B cell (primary cell): Measurements from ENCODE around the gene SLC2A4RG. TPM values are rescaled to one million over a fixed set of nuclear protein-coding genes. Genes with fewer than 3 reads are reported as not detected.
A peak's percentile ranks its signal among the peaks of the same experiment; 100 is the strongest.

Experiments
- ATAC-seq: fragments of 200-7000 bp; cut with Tn5 transposase; one replicate; pipeline ENCODE4 v1.10.0; 2021; ENCODE audit warnings: low read depth, mild to moderate bottlenecking, moderate number of reproducible peaks, moderate library complexity
- CTCF ChIA-PET: fragments of 350-600 bp; sonication (Branson Sonifier 250); formaldehyde crosslinking; loops from one replicate; lab custom pipeline; 2021; ENCODE audit warnings: antibody characterized with exemption, inconsistent platforms; lab: Charles Lee
- POLR2A ChIA-PET: fragments of 350-600 bp; sonication (Branson Sonifier 250); formaldehyde crosslinking; loops from one replicate; lab custom pipeline; 2021; ENCODE audit warnings: antibody characterized with exemption; lab: Charles Lee
- DNase-seq: peaks from one replicate; pipeline ENCODE4 v3.0.0; 2013
- H2AFZ ChIP-seq: 2 replicates; pipeline ENCODE4 v1.6.1; 2012; ENCODE audit warnings: mild to moderate bottlenecking, low read depth, low read length; ENCODE audit not compliant: insufficient read depth, poor library complexity, severe bottlenecking
- H3K27ac ChIP-seq, 2 donors: 1 replicate in 1 of 2; 2 replicates in 1 of 2; pipeline ENCODE4 v1.5.1; 2012 to 2013; ENCODE audit warnings: low read length in 2 of 2, mild to moderate bottlenecking in 2 of 2, moderate library complexity in 1 of 2
- H3K27me3 ChIP-seq, 4 experiments: fragments of 200-600 bp in 1 of 4; sonication (generic) in 1 of 4; replicated peaks in 1 of 4; 1 replicate in 2 of 4; 2 replicates in 2 of 4; pipeline versions ENCODE4 v1.6.1 to v1.7.0; 2013 to 2016; ENCODE audit warnings: low read length in 3 of 4, mild to moderate bottlenecking in 2 of 4, mixed read lengths in 1 of 4, moderate library complexity in 1 of 4; ENCODE audit not compliant: insufficient read depth in 4 of 4, control insufficient read depth in 3 of 4; ENCODE audit errors: control extremely low read depth in 1 of 4
- H3K36me3 ChIP-seq, 2 experiments: replicated peaks in 1 of 2; 1 replicate in 1 of 2; 2 replicates in 1 of 2; pipeline versions ENCODE4 v1.6.1 to v1.7.1; 2013; ENCODE audit warnings: low read length in 1 of 2; ENCODE audit not compliant: insufficient read depth in 2 of 2, control insufficient read depth in 1 of 2; ENCODE audit errors: control extremely low read depth in 1 of 2, extremely low read depth in 1 of 2
- H3K4me1 ChIP-seq, 2 donors: fragments of 200-600 bp in 1 of 2; sonication (generic) in 1 of 2; 1 replicate in 1 of 2; 2 replicates in 1 of 2; pipeline versions ENCODE4 v1.5.1 to v1.6.1; 2013 to 2017; ENCODE audit warnings: low read length in 2 of 2; ENCODE audit not compliant: control insufficient read depth in 2 of 2, insufficient read depth in 2 of 2
- H3K4me2 ChIP-seq: replicated peaks from 2 replicates; pipeline ENCODE3; 2012; ENCODE audit warnings: mild to moderate bottlenecking, low read depth, low read length; ENCODE audit not compliant: poor library complexity, severe bottlenecking
- H3K4me3 ChIP-seq, 5 experiments: fragments of 200-600 bp in 1 of 5; sonication (generic) in 1 of 5; 1 replicate in 3 of 5; 2 replicates in 2 of 5; pipeline versions ENCODE4 v1.5.1 to v1.7.0; 2011 to 2016; ENCODE audit warnings: low read length in 4 of 5, mild to moderate bottlenecking in 4 of 5, low read depth in 2 of 5, control low read depth in 1 of 5, moderate library complexity in 1 of 5; ENCODE audit not compliant: insufficient read depth in 1 of 5; ENCODE audit errors: control extremely low read depth in 1 of 5, extremely low read depth in 1 of 5
- H3K79me2 ChIP-seq: fragments of 200-600 bp; sonication (generic); one replicate; pipeline ENCODE4 v1.6.0; 2016; ENCODE audit warnings: low read length; ENCODE audit not compliant: control insufficient read depth, insufficient read depth
- H3K9ac ChIP-seq: fragments of 200-600 bp; sonication (generic); 2 replicates; pipeline ENCODE4 v1.6.1; 2017; ENCODE audit warnings: mild to moderate bottlenecking, low read length, moderate library complexity
- H3K9me3 ChIP-seq, 3 donors: one replicate each; pipeline versions ENCODE4 v1.6.1 to v1.7.1; 2013; ENCODE audit warnings: low read length in 2 of 3; ENCODE audit not compliant: control insufficient read depth in 2 of 3, insufficient read depth in 1 of 3; ENCODE audit errors: control extremely low read depth in 1 of 3
- H4K20me1 ChIP-seq: 2 replicates; pipeline ENCODE4 v1.6.0; 2012; ENCODE audit warnings: mild to moderate bottlenecking, low read length; ENCODE audit not compliant: insufficient read depth, control insufficient read depth, poor library complexity, severe bottlenecking
- H3K27ac Mint-ChIP-seq: one replicate; pipeline ENCODE4 v1.8.0; 2021; ENCODE audit warnings: mixed read lengths
- H3K27me3 Mint-ChIP-seq: one replicate; pipeline ENCODE4 v1.8.0; 2021; ENCODE audit warnings: mixed read lengths
- H3K4me1 Mint-ChIP-seq: one replicate; pipeline ENCODE4 v1.8.0; 2021; ENCODE audit warnings: mixed read lengths
- H3K4me3 Mint-ChIP-seq: one replicate; pipeline ENCODE4 v1.8.0; 2021; ENCODE audit warnings: mixed read lengths
- H3K9me3 Mint-ChIP-seq: one replicate; pipeline ENCODE4 v1.8.0; 2022; ENCODE audit warnings: mixed read lengths; ENCODE audit not compliant: insufficient read depth
- CTCF ChIP-seq: fragments of 200-600 bp; IDR thresholded peaks from one replicate; pipeline ENCODE4 v1.8.0; 2022; ENCODE audit warnings: antibody characterized with exemption, mild to moderate bottlenecking
- EZH2 ChIP-seq: IDR thresholded peaks from 2 replicates; pipeline ENCODE4 v1.6.1; 2012; ENCODE audit warnings: borderline replicate concordance, low read depth, mild to moderate bottlenecking, moderate library complexity, low read length; ENCODE audit not compliant: insufficient read depth, poor library complexity, severe bottlenecking
- WGBS: methylation state at CpG from one replicate; pipeline ENCODE4 v1.1.5; 2013; ENCODE audit warnings: missing lambda C conversion rate; ENCODE audit not compliant: insufficient coverage; 5-methylcytosine and 5-hydroxymethylcytosine counted together
- intact Hi-C: fragments of 100-400 bp; cut with micrococcal nuclease; formaldehyde crosslinking; loops from one replicate; pipeline ENCODE4 v1.10.0; 2022
- polyA plus RNA-seq: library from polyadenylated mRNA; depleted of rRNA; stranded (reverse); fragments of >200 nt; gene quantifications from 2 replicates; pipeline ENCODE4 v1.2.3, GENCODE V29; 2012
- total RNA-seq, 2 donors: library from RNA; stranded (reverse); fragments of 120-200 nt in 1 of 2; gene quantifications; 1 replicate in 1 of 2; 2 replicates in 1 of 2; pipeline versions ENCODE4 v1.2.3 to v1.2.4, GENCODE V29; 2013 to 2022

The SLC2A4RG gene
- total and polyA plus RNA-seq, 2 donors (not counting 1 experiment from before 2014, with no cell fraction given), result 39.7 to 49.4 TPM

GRCh38 chr20:63736893-63737694 lies 2.5 kb upstream of the SLC2A4RG start:
- Histone ChIP-seq H4K20me1 (peaks cover 52% of the 10 kb centered on the region), H3K4me3 (peak overlapping the region in 4 of 5 experiments; percentile 44 to 70 (median 48)), H3K27ac (peak overlapping the region; percentile 44), H3K4me1 (peaks cover 36 to 49% of the 10 kb centered on the region in 2 donors), H3K27me3 (no peaks in the 10 kb centered on the region), H3K9ac (peak overlapping the region; percentile 65), H3K36me3 (peaks cover 0 to 24% of the 10 kb centered on the region in 2 experiments), H3K79me2 (peaks cover 37% of the 10 kb centered on the region), H3K9me3 (no peaks in the 10 kb centered on the region), H2AFZ (peak overlapping the region; percentile 33), H3K4me2 (peak overlapping the region; percentile 93)
- ChIA-PET POLR2A (interaction anchor here (0.6 to 2.5 kb wide), 9 partner anchors 27 to 216 kb away, joined by 3 to 20 read pairs (median 4); partner anchors contain the start of genes ARFRP1, DNAJC5, GMEB2 and PPDPF), CTCF (interaction anchor here (1.0 to 1.6 kb wide), 3 partner anchors 24 to 199 kb away, joined by 3 to 4 read pairs (median 3); partner anchors contain the start of gene TPD52L2)
- peak overlapping the region; percentile 80 for H3K4me3 Mint-ChIP-seq
- ATAC-seq, result peak; percentile 17
- H3K27ac Mint-ChIP-seq, result peak overlapping the region; percentile 89
- no peaks in the 10 kb centered on the region for H3K27me3 Mint-ChIP-seq
- intact Hi-C loops, result loop anchor here (1.0 to 5.0 kb wide), 3 partner anchors 30 to 200 kb away; partner anchors contain the start of genes ARFRP1, PTK6 and RTEL1
- 5% methylated on average over 29 of the region's 30 CpGs for WGBS
- peaks cover 22% of the 10 kb centered on the region for H3K4me1 Mint-ChIP-seq
- TF ChIP-seq CTCF (no peak), EZH2 (no peak)
- H3K9me3 Mint-ChIP-seq, result no peaks in the 10 kb centered on the region
- peak; percentile 70 for DNase-seq

- peak overlapping the region; percentile 93 for H3K4me2 ChIP-seq
- 3% methylated on average over 22 of the region's 26 CpGs for WGBS
- no peak for TF ChIP-seq EZH2
- TF ChIP-seq CTCF, result no peak
- ChIA-PET POLR2A (interaction anchor here (0.6 to 2.5 kb wide), 5 partner anchors 28 to 102 kb away, joined by 3 to 20 read pairs (median 4); partner anchors contain the start of genes ARFRP1 and ZGPAT), CTCF (interaction anchor here (1.0 kb wide), 1 partner anchor 200 kb away, joined by 3 read pairs; the partner anchor contains the start of gene PTK6)
- Mint-ChIP-seq H3K27me3 (no peaks in the 10 kb centered on the region), H3K9me3 (no peaks in the 10 kb centered on the region), H3K27ac (no peak overlapping the region), H3K4me1 (peaks cover 22% of the 10 kb centered on the region), H3K4me3 (peak overlapping the region; percentile 80)
- H3K9me3 ChIP-seq, result no peaks in the 10 kb centered on the region
- no peaks in the 10 kb centered on the region for H3K27me3 ChIP-seq
- ATAC-seq (no peak), DNase-seq (no peak)
- peaks cover 46% of the 10 kb centered on the region for H4K20me1 ChIP-seq
- H3K9ac ChIP-seq, result peak overlapping the region; percentile 65
- intact Hi-C loops, result loop anchor here (2.0 to 5.0 kb wide), 2 partner anchors 79 to 200 kb away; partner anchors contain the start of genes PTK6 and RTEL1
- H3K4me3 ChIP-seq, result peak overlapping the region in 4 of 5 experiments; percentile 44 to 70 (median 48)
- peaks cover 35 to 46% of the 10 kb centered on the region in 2 donors for H3K4me1 ChIP-seq
- H3K79me2 ChIP-seq, result peaks cover 32% of the 10 kb centered on the region
- peaks cover 0 to 24% of the 10 kb centered on the region in 2 experiments for H3K36me3 ChIP-seq
- peak overlapping the region; percentile 33 for H2AFZ ChIP-seq
- no peak overlapping the region for H3K27ac ChIP-seq
These were observed 2.0 kb upstream of the SLC2A4RG start for GRCh38 chr20:63737695-63737944.
